SKM-1 treated with dmso at 0.1 percent for 144 hours (cell line): Measurements from ENCODE around the gene RNF149.
"Not testable (repeated sequence)": the region's sequence is repeated elsewhere in the genome, so short reads cannot be mapped to it uniquely, and the experiment has no call there.

ENCODE experiments used
- DNase-seq: peaks from one replicate; lab custom pipeline; 2025; ENCODE audit not compliant: unreplicated experiment; lab: John Stamatoyannopoulos, UW

Gene RNF149

GRCh38 chr2:101258804-101259203 is 49.7 kb downstream of the RNF149 start:
- no peak for DNase-seq

GRCh38 chr2:101256316-101256715 is 52.2 kb downstream of the RNF149 start:
- DNase-seq = no peak

- no peak for DNase-seq
Measured at GRCh38 chr2:101255501-101255900, 53.0 kb downstream of the RNF149 start.

- DNase-seq = no peak
Measured at GRCh38 chr2:101253703-101254450, 54.6 kb downstream of the RNF149 start.

- peak; percentile 25 for DNase-seq
Measured at GRCh38 chr2:101253013-101253702, 55.3 kb downstream of the RNF149 start.

- peak; percentile 97 for DNase-seq
Measured at GRCh38 chr2:101252408-101253012, 56.0 kb downstream of the RNF149 start, which contains the start of gene CNOT11. TSS of gene CNOT11 (plus strand) at chr2:101252886. CDS start at chr2:101252965, 79 bp downstream.

GRCh38 chr2:101251844-101252407 is 56.6 kb downstream of the RNF149 start:
- DNase-seq = no peak

- not testable (repeated sequence) for DNase-seq
Measured at GRCh38 chr2:101251246-101251781, 57.2 kb downstream of the RNF149 start.

- no peak for DNase-seq
Measured at GRCh38 chr2:101249826-101250225, 58.7 kb downstream of the RNF149 start.

GRCh38 chr2:101248756-101249155 is 59.7 kb downstream of the RNF149 start:
- DNase-seq = not testable (repeated sequence)

GRCh38 chr2:101245468-101245867 is 63.0 kb downstream of the RNF149 start:
- DNase-seq = not testable (repeated sequence)

- not testable (repeated sequence) for DNase-seq
Measured at GRCh38 chr2:101244899-101245298, 63.6 kb downstream of the RNF149 start.

GRCh38 chr2:101244373-101244772 is 64.1 kb downstream of the RNF149 start:
- DNase-seq = not testable (repeated sequence)

- DNase-seq = no peak
Measured at GRCh38 chr2:101241158-101241557, 67.3 kb downstream of the RNF149 start.

GRCh38 chr2:101240694-101241093 is 67.8 kb downstream of the RNF149 start:
- not testable (repeated sequence) for DNase-seq

GRCh38 chr2:101239760-101240118 is 68.8 kb downstream of the RNF149 start:
- not testable (repeated sequence) for DNase-seq

- DNase-seq = no peak
Measured at GRCh38 chr2:101238930-101239759, 69.4 kb downstream of the RNF149 start.

GRCh38 chr2:101237944-101238343 is 70.6 kb downstream of the RNF149 start:
- not testable (repeated sequence) for DNase-seq

GRCh38 chr2:101235956-101236355 is 72.5 kb downstream of the RNF149 start:
- not testable (repeated sequence) for DNase-seq

- no peak for DNase-seq
Measured at GRCh38 chr2:101234169-101234938, 74.1 kb downstream of the RNF149 start.
